GM21717 (cell line): Measurements from ENCODE around the gene DERL3.

Source experiments
- ATAC-seq: cut with Tn5 transposase; IDR thresholded peaks from one replicate; pipeline ENCODE4 v1.9.1; 2021; ENCODE audit warnings: mild to moderate bottlenecking, moderate library complexity; ENCODE audit not compliant: unreplicated experiment

The DERL3 gene

DNA sequence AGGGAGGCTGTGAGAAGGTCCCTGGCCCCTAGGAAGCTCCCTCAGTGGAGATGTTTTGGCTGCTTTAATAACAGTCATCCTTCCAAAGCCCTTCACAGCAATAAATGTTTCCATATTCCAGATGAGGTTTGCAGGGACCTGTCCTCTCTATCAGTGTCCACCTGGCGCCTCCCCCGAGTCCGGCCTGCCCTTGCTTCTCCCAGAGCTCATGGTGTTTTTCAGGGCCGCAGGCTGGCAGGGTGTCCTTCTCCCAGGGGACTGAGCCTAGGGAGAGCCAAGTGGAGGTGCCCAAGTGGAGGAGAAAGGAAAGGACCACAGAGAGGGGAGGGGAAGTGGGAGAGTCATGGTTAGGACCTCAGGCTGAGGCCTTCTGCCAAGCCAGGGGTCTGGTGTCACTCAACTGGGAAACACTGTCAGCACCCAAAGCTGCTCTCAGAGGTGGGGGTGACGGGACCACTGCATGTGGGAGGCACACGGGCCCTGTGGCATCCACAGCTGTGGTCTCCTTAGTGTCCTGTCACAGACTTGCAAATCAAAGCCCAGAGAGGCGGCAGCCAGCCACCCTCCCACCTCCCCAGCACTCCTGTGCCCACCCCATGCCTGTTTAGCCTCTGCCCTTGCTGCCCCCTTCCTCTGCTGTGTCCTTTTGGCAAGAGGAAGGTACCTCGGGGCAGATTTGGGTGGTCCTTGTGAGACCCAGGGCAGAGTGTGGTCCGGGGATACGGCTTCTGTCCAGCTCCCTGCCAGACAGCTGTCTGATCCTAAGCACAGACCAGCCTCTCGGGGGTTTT is 6.4 kb downstream of the DERL3 start:
- ATAC-seq: no peak

DNA sequence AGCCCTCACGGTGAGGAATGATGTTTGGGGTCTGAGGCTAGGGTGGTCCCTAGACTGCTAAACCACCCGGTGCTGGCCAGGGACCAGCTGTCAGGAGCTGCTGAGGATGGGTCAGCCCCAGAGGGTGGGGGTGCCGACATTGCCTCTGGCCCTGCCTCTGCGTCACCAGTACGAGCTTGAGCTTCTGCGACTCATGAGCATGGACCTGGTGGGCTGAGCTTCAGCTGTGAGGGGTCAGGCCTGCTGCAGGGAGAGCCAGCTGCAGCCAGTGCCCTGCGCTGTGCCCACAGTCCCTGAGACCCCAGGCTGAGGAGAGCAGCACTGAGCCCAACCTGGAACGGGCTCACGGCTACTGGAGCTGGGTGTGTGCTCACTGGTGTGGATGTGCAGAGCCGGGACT is 7.0 kb downstream of the DERL3 start:
- no peak for ATAC-seq

DNA sequence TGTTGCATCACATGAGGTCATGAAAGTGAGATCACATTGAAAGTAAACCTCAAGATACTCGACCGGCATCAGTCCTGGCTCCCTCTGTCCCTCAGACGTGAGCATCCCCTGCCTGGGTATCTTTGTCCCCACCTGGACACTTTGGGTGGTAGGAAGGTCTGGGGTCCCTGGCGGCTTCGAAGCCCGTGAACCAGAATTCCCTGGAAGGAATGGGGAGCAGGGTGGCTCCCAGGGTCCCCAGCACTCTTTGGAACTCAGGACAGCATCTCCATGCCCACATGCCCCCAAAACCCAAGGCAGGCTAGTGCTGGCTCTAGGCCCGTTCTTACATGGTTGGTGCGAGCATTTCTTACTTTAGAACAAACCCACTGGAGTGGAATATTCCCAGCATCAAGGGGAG is 7.5 kb downstream of the DERL3 start:
- ATAC-seq: no peak

DNA sequence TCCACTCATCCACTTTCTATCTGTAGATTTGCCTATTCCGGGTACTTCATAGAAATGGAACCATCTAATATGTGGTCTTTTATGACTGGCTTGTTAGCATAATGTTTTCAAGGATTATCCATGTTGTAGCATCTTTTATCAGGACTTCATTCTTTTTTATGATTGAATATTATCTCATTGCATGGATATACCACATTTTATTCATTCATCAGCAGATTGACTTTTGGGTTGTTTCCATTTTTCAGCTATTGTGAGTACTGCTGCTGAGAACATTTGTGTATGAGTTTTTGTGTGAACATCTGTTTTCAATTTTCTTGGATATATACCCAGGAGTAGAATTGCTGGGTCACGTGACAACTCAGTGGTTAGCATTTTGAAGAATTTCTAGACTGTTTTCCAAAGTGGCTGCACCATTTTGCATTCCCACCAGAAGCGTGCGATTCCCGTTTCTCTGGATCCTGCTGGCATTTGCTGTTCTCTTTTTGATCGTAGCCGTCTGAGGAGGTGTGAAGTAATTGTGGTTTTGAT is 8.9 kb downstream of the DERL3 start:
- no peak for ATAC-seq

DNA sequence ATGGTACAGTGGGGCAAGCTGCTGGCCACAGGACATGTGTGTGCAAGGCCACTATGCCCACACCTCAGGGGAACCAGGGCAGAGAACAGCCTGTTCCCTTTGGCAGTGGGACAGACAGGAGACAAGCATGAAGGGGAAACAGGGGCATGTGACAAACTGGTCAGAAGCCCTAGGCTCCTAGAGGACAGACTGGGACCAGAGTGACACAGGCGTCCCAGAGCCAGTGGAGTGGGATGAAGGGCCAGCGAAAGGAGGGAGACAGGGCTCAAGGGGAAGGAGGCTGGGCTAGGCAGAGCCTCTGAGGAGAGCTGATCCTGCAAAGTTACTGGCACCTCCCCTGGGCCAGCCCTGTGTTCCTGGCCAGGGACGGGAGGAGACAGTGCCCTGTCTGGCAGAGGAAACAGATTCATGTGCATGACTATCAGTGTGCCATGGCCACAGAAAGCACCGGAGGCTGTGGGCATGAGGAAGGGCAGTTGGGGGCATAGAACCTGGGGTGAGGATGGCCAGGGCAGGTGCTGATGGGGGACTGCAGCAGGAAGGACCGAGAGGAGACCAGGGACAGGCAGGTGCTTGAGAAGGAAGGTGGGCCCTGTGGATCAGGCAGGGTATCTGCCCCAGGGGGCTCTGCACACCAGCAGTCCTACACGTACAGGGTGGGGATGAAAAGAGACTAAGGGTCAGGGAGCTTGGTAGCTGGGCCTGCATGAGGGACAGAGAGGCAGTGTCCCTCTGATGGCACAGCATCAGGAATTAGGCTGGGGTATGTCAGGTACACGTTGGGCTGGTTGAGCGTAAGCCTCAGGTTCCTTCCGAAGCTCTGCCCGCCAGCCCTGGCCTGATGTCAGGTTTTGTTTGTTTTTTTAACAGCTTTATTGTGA is 9.8 kb downstream of the DERL3 start:
- ATAC-seq: no peak

DNA sequence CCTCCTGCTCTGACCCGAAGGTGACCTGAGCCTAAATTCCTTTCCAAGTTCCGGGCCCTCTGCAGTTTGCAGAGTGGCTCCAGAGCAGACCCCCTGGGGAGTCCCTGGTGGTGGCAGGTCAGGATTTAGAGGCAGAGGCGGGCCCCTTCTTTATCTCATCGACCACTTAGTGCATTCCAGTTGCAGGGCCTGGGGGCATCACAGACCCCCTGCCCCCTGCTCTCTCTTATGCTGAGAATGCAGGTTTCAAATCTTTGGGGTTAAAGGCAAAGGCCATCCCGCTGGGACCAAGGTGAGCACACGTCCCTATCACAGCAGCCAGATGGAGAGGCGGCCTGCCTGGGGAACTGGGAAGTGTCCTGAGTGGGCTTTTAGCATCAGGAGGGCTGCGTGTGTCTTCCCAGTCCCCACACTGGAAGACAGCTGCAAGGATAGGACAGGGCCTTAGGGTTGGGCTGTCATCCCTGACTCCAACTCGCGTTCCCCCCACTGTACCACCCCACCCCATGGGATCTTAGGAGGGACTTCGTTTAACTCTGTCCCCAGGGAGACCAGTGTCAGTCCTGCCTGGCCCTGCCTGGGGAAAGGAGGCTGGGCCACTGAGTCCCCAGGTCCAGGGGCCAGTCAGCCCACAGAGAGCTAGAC is 11.3 kb downstream of the DERL3 start:
- no peak for ATAC-seq

DNA sequence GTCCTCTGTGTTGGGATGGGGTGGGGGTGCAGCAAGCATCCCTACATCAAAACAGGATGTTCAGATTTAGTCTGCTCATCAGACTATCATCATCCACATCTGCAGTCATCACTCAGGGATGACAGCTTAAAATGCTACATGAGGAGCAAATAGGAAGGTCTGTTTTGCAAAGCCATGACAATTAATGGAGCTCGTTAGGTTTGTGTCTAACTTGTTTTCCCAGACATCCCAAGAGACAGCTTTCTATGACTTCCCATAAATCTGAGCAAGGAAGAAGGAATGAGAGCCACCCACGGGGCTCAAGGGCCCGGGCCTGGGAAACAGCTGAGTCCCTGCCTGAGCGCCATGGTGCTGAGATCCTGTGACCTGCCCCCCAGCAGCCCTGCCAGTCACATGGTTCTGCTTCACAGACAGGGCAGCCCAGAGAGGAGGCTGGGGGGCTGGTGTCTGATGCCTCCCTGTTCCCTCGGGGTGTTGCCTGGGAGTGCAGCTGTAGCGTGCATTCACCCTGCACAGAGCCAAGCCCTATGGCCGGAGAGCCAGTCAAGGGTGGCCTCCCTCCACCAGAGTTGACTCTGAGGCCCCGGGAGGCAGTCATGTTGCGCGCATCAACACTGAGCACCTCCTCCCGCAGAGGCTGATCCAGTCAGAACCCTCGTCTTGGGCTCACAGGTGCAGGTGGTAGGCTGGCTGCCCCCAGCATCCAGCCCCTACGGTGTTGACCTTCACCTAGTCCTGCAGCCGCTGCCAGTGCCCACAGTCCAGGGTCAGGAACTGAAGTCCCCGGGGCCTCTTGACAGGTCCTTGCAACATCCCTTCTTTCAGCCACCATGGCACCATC is 12.1 kb downstream of the DERL3 start:
- ATAC-seq: no peak

DNA sequence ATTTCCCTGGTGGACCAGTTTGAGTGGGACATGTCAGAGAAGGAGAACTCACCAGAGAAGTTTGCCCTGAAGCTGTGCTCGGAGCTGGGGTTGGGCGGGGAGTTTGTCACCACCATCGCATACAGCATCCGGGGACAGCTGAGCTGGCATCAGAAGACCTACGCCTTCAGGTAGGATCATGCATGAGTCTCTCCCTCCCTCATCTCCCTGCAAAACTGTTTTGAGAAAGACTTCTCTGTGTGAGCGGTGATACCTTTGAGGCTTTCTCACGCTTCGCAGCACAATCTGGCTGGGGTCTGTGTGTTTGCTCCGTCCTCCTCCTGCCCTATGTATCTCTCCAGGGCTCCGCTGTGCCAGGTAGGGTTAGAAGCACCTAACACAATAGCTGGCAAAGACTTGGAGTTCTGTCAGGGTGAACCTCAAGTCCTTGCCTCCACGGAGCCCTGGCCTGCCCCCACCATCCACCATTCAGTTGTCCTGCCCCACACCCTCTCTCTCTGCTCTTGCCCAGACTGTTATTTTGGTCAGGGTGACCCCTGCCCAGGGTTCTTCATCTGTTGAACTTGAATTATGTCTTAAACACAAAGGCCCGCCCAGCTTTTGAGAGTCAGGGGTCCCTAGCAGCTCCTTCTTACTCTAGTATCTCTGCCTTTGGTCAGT is 13.4 kb downstream of the DERL3 start:
- no peak for ATAC-seq

DNA sequence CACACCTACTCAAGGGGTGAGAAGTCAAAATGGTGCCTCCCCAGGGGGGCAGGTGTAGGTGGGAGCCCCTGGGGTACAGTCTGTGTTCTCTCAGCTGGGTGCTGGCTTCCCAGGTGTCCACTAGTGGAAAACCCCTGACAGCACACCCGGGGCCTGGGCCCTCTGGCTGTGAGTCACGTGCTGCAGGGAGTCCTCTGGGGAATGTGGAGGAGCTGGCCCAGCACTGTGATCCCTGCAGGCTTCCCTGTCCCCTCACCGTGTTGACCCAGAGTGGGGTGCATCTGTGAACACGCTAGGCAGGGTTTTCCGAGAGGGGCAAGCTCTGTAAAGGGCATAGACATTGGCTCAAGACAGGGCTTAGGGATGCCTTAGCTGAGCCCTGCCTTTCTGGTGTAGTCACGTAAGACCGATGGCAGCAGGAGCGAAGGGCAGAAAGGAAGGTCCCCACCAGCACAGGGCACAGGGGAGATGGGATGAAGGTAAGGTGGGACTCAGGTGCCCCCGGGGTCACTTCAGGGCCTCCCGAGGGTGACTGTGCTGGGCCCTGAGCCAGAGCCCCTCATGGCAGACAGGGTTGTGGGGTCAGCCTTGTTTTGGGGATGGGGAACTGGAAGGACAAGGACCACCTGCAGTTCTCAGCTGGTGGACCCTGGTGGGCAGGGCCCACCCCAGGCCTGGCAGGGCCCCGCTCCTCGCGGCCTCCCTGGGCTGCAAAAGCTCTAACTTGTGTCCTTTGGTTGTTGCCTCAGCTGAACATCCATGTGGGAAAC is 14.1 kb downstream of the DERL3 start:
- ATAC-seq: no peak

DNA sequence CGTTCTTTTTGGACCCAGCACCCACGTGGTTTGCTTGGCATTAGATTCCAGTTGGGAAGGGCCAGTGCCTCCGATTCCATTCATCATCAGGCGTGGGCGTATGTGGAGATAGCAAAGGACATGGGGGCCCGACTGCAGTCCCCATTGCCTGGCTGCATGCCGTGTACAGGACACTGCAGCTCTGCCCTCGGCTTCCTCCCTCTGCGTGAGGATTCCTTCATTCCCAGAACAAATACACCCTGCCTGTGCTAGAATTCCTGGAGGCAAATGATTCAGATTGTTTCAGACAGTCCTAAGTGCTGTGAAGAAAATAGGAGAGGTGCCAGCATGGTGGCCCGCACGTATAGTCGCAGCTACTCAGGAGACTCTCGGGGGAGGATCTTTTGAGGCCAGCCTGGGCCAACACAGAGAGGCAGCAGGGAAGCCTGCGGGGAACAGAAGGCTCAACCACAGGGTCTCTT is 15.4 kb downstream of the DERL3 start:
- no peak for ATAC-seq

DNA sequence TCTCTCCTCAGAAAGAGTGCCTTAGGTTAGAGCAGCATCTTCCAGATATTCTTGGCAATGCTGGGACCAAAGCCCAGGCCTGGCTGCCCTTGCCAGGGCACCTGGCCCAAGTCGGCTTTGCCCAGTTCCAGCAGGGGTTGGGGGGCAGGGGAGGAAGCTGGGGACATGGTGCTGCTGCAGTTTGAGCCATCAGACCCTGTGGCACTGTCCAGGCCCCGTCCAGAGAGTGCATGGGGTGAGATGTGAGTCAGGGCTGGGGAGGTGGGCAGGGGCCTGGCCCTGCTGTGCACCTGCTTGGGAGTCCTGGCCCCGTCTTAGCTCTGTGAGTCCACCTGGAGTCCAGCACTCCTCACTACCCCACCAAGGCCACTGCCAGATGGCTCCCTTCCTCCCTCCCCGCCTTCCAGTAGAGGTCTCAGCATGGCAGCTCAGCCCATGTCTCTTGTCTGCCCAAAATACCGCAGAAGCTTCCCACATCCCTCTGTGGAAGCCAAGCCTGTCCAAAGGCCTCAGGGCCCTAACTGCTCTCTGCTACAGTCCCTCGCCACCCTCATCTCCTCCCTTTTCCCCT is 16.6 kb downstream of the DERL3 start:
- no peak for ATAC-seq

DNA sequence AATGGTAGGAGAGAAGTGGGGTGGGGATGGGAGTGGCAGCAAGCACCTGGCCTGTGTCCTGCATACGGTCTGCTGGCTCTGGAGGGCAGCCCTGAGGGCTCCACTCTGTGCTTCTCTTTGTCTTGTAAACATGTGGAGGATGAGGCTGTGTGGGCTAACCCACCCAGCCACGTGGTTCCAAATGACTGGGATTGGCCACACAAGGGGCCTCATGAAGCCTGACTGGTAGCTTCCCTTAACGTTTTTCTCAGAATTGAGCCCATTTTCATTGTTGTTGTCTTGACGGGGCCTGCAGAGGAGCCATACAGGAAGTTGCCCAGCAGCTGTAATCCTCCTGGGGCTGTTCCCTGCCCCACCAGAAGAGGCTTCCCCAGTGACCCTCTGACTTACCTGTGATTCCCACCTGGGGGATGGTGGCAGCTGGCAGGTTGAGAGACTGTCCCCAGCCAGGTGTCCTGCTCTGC is 18.0 kb downstream of the DERL3 start:
- ATAC-seq: no peak

DNA sequence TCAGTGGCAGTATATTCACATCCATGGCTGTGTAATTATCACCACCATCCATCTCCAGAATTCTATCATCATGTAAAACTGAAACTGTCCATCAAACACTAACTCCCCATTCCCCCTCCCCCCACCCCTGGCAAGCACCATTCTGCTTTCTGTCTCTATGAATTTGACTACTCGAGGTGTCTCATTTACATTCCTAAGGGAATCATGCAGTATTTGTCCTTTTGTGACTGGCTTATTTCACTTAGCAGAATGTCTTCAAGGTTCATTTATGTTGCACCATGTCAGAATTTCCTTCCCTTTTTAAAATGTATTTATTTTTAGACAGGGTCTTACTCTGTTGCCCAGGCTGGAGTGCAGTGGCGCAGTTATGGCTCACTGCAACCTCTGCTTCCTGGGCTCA is 20.3 kb downstream of the DERL3 start:
- ATAC-seq: no peak

DNA sequence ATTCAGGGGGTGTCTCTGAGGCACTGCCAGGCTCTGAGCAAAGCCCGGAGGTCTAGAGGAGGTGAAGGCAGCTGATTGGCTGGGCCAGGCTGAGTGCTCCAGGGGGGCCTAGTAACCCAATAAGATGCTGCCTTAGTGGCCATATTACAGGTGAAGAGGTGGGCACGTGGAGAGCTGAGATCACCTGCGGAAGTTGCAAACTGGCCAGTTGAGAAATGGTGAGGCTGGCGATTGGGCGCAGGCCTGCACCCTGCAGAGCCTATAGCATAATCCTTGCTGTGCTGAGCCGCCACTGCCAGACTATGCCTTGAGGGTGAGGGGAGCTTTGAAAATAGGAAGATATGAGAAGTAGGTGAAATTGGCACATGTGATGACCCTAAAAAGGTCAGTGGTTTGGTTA is 21.7 kb downstream of the DERL3 start:
- no peak for ATAC-seq

DNA sequence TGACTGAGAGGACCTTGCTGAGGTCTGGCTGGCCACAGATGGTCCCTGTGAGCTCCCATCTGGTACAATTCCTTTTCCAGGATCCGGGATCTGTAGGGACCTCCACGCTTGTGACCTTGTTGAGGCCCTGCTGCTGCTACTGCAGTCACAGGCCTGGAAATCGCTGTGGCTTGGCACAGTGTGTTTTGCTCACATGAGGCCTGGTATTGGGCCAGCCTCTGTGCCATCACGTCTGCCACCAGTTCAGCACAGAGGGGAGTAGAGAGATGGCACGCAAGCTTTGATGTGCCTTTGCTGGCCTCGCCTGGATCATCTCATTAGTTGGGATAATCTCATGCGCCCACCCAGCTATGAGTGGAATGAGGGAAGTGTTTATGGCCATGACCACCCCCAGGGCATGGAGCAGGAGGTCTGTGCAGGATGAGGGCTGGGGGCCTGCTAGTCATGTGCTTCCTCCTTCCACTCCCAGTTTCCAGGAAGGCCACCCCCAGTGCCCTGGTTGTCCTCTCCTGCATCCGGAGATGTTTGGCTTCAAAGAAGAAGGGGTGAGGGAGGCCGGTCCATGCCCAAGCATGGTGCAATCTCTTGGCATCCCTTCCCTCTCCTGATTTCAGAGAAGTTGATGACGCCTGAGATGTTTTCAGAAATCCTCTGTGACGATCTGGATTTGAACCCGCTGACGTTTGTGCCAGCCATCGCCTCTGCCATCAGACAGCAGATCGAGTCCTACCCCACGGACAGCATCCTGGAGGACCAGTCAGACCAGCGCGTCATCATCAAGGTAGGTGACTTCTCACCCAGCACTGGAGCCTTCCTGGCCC is 22.4 kb downstream of the DERL3 start:
- ATAC-seq: no peak

DNA sequence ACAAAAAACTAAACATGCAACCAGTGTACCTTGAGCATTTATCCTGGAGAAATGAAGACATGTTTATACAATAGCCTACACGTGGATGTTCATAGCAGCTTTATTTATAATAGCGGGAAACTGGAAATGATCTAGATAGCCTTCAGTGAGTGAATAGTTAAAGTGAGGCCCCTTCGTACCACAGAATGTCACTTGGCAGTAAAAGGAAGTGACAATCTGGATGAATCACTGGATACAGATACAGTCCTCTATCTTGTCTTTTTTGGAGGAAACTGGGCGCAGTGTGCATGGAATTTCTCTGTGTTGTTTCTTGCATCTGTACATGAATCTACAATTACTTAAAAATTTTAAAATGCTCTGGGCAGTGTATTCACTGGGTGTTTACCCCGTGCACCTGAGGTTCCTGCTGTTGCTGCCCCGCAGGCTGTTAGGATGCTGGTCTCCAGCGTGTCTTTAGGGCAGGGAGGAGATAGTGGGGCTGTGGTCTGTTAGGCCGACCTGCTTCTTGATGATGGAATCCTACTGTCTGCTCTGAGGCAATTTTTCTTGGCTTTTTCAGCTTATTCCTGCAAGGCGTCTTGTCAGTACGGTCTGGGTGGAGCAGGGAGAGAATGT is 23.2 kb downstream of the DERL3 start:
- ATAC-seq: no peak

DNA sequence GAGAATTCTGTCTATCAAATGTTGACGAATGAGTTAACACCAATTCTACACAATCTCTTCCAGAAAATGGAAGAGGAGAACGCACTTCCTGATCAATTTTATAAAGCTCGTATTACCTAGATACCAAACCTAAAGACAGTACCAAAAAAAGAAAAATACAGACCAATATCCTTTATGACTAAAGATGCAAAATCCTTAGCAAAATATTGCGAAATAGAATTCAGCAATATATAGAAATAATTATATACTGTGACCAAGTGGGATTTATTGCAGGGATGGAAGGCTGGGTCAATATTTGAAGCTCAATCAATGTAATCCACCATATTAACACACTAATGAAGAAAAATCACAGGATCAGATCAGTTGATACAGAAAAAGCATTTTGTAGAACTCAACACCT is 26.4 kb downstream of the DERL3 start:
- ATAC-seq: no peak
